HepG2 (cell line): Measurements from ENCODE around the gene ARHGAP45. TPM values are rescaled to one million over a fixed set of nuclear protein-coding genes. Genes with fewer than 3 reads are reported as not detected.

ENCODE experiments used
- ADNP ChIP-seq: sonication (generic); formaldehyde crosslinking; IDR thresholded peaks from 2 replicates; pipeline ENCODE4 v1.4.0; 2020; ENCODE audit warnings: missing genetic modification reagents
- ARNT2 ChIP-seq: sonication (generic); formaldehyde crosslinking; IDR thresholded peaks from 2 replicates; pipeline ENCODE4 v1.8.0; 2022; ENCODE audit warnings: mild to moderate bottlenecking, low read depth, missing genetic modification reagents, moderate library complexity
- DNMT1 ChIP-seq: sonication (generic); formaldehyde crosslinking; IDR thresholded peaks from 2 replicates; pipeline ENCODE4 v1.5.1; 2020; ENCODE audit warnings: mild to moderate bottlenecking, missing genetic modification reagents
- ELF3 ChIP-seq: IDR thresholded peaks from 2 replicates; pipeline ENCODE4 v1.6.1; 2016; ENCODE audit warnings: missing genetic modification reagents, missing compliant biosample characterization
- ETV5 ChIP-seq: IDR thresholded peaks from 2 replicates; pipeline ENCODE4 v1.6.1; 2018; ENCODE audit warnings: missing biosample characterization, missing genetic modification reagents, inconsistent platforms, borderline replicate concordance
- HIVEP1 ChIP-seq: sonication (generic); formaldehyde crosslinking; IDR thresholded peaks from 2 replicates; pipeline ENCODE4 v1.4.0; 2020; ENCODE audit warnings: mild to moderate bottlenecking, missing genetic modification reagents
- HNF4G ChIP-seq, 2 experiments: sonication (generic) in 1 of 2; formaldehyde crosslinking in 1 of 2; IDR thresholded peaks; 2 replicates each; pipeline versions ENCODE4 v1.4.0 to v1.6.1; 2011 to 2020; ENCODE audit warnings: borderline replicate concordance in 2 of 2, low read depth in 2 of 2, mild to moderate bottlenecking in 2 of 2, low read length in 1 of 2, missing genetic modification reagents in 1 of 2, moderate library complexity in 1 of 2
- IRX3 ChIP-seq: sonication (generic); formaldehyde crosslinking; IDR thresholded peaks from 2 replicates; pipeline ENCODE4 v1.8.1; 2023; ENCODE audit warnings: mild to moderate bottlenecking, low read depth, missing genetic modification reagents, borderline replicate concordance
- MAFG ChIP-seq: sonication (generic); formaldehyde crosslinking; IDR thresholded peaks from 2 replicates; pipeline ENCODE4 v1.5.1; 2020; ENCODE audit warnings: mild to moderate bottlenecking, missing genetic modification reagents
- MAZ ChIP-seq, 2 experiments: sonication (generic) in 1 of 2; formaldehyde crosslinking in 1 of 2; IDR thresholded peaks; 2 replicates each; pipeline versions ENCODE4 v1.5.0 to v1.6.1; 2012 to 2020; ENCODE audit warnings: low read depth in 2 of 2, mild to moderate bottlenecking in 2 of 2, borderline replicate concordance in 1 of 2, improper control_type of control experiment in 1 of 2, low read length in 1 of 2, missing genetic modification reagents in 1 of 2, moderate library complexity in 1 of 2
- MXD3 ChIP-seq: IDR thresholded peaks from 2 replicates; pipeline ENCODE4 v1.6.1; 2016; ENCODE audit warnings: mild to moderate bottlenecking, missing biosample characterization, missing genetic modification reagents
- MYC ChIP-seq: sonication (generic); formaldehyde crosslinking; IDR thresholded peaks from 2 replicates; pipeline ENCODE4 v1.9.0; 2021; ENCODE audit warnings: missing genetic modification reagents, borderline replicate concordance
- NONO ChIP-seq, 2 experiments: fragments of 450-650 bp in 1 of 2; sonication (generic) in 1 of 2; formaldehyde crosslinking in 1 of 2; IDR thresholded peaks in 1 of 2; conservative IDR thresholded peaks in 1 of 2; 2 replicates each; pipeline versions ENCODE4 v1.6.1 to v1.8.0; 2017 to 2022; ENCODE audit warnings: mild to moderate bottlenecking in 1 of 2, missing genetic modification reagents in 1 of 2, moderate library complexity in 1 of 2
- RAD21 ChIP-seq: fragments of 450-650 bp; formaldehyde crosslinking; IDR thresholded peaks from 2 replicates; pipeline ENCODE4 v1.5.0; 2020; ENCODE audit warnings: mild to moderate bottlenecking
- XBP1 ChIP-seq: sonication (generic); formaldehyde crosslinking; IDR thresholded peaks from 2 replicates; pipeline ENCODE4 v1.5.0; 2020; ENCODE audit warnings: missing genetic modification reagents
- ZNF138 ChIP-seq: sonication (generic); formaldehyde crosslinking; IDR thresholded peaks from 2 replicates; pipeline ENCODE4 v1.5.0; 2020; ENCODE audit warnings: mild to moderate bottlenecking, low read depth, missing genetic modification reagents
- ZNF253 ChIP-seq: sonication (generic); formaldehyde crosslinking; IDR thresholded peaks from 2 replicates; pipeline ENCODE4 v1.8.0; 2022; ENCODE audit warnings: mild to moderate bottlenecking, missing genetic modification reagents, borderline replicate concordance
- ZNF3 ChIP-seq: IDR thresholded peaks from 2 replicates; pipeline ENCODE4 v1.7.0; 2017; ENCODE audit warnings: inconsistent platforms
- ZNF451 ChIP-seq: sonication (generic); formaldehyde crosslinking; IDR thresholded peaks from 2 replicates; pipeline ENCODE4 v1.5.0; 2020; ENCODE audit warnings: mild to moderate bottlenecking, missing genetic modification reagents
- ZNF558 ChIP-seq: sonication (generic); formaldehyde crosslinking; IDR thresholded peaks from 2 replicates; pipeline ENCODE4 v1.9.0; 2022; ENCODE audit warnings: mild to moderate bottlenecking, missing genetic modification reagents, borderline replicate concordance
- ZNF629 ChIP-seq: sonication (generic); formaldehyde crosslinking; conservative IDR thresholded peaks from 2 replicates; pipeline ENCODE4 v1.5.0; 2020; ENCODE audit warnings: missing genetic modification reagents
- ZNF687 ChIP-seq: sonication (generic); formaldehyde crosslinking; IDR thresholded peaks from 2 replicates; pipeline ENCODE4 v1.5.1; 2020; ENCODE audit warnings: mild to moderate bottlenecking, missing genetic modification reagents, moderate library complexity
- polyA plus RNA-seq, 8 experiments: library from polyadenylated mRNA; depleted of rRNA in 3 of 8; stranded (reverse) in 7 of 8; unstranded in 1 of 8; fragments of >200 nt; fragmentation: Illumina TruSeq in 4 of 8; extraction: Trizol in 4 of 8; gene quantifications; 2 replicates each; pipeline versions ENCODE4 v1.2.1 to v1.2.3, GENCODE V29; 2011 to 2016; ENCODE audit warnings: low read depth in 4 of 8, missing spikeins in 1 of 8, mixed read lengths in 1 of 8; ENCODE audit not compliant: insufficient read depth in 1 of 8
- total RNA-seq, 5 experiments: library from RNA; depleted of rRNA; stranded (reverse); fragments of >200 nt; fragmentation: Illumina TruSeq; extraction: Trizol; gene quantifications; 2 replicates each; pipeline ENCODE4 v1.2.3, GENCODE V29; 2016; ENCODE audit warnings: low read depth in 1 of 5
- TF ChIP-seq, protein P1 (sequence below): sonication (generic); formaldehyde crosslinking; IDR thresholded peaks from 2 replicates; pipeline ENCODE4 v1.4.0; 2020; ENCODE audit warnings: mild to moderate bottlenecking, missing genetic modification reagents

Gene ARHGAP45
- total and polyA plus RNA-seq, 2 of the 13 experiments (the other 11 are each of a cell fraction or from before 2014, with no cell fraction given), result 0.84 to 32.0 TPM

GRCh38 chr19:1025960-1026782 is 40.8 kb upstream of the ARHGAP45 start, which contains the start of gene CNN2 (continued):
- TF ChIP-seq ZNF138 (CRISPR knock-in tag), result no peak
- TF ChIP-seq HIVEP1 (CRISPR knock-in tag), result no peak
- TF ChIP-seq MXD3 (CRISPR knock-in tag), result peak; percentile 51
- no peak for TF ChIP-seq MAFG (CRISPR knock-in tag)
- peak; percentile 21; the same call in 1 of the 2 replicates for TF ChIP-seq ETV5 (CRISPR knock-in tag)
- TF ChIP-seq, protein P1, sequence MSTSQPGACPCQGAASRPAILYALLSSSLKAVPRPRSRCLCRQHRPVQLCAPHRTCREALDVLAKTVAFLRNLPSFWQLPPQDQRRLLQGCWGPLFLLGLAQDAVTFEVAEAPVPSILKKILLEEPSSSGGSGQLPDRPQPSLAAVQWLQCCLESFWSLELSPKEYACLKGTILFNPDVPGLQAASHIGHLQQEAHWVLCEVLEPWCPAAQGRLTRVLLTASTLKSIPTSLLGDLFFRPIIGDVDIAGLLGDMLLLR (CRISPR knock-in tag), result peak; percentile 61
- no peak for TF ChIP-seq ZNF3 (CRISPR knock-in tag)
- TF ChIP-seq MYC (CRISPR knock-in tag), result peak; percentile 56; the same call in 1 of the 2 replicates
- TF ChIP-seq ELF3, result no peak
- TF ChIP-seq ZNF629 (CRISPR knock-in tag), result no peak
- TF ChIP-seq ZNF687, result peak; percentile 77
- peak; percentile 49; the same call in 1 of the 2 replicates for TF ChIP-seq RAD21 (CRISPR knock-in tag)
- no peak for TF ChIP-seq ZNF451
- TF ChIP-seq ZNF558 (CRISPR knock-in tag), result no peak
- peak; percentile 72 for TF ChIP-seq ARNT2 (CRISPR knock-in tag)
- TF ChIP-seq HNF4G (IDR thresholded peaks at IDR 0.05; ENCODE audit: borderline replicate concordance, low read depth, low read length), result no peak
- no peak for TF ChIP-seq HNF4G (CRISPR knock-in tag; IDR thresholded peaks at IDR 0.05; ENCODE audit: borderline replicate concordance, low read depth)
- no peak for TF ChIP-seq DNMT1 (CRISPR knock-in tag)
- TF ChIP-seq ADNP, result no peak
- no peak for TF ChIP-seq IRX3 (CRISPR knock-in tag)
- TF ChIP-seq ZNF253 (CRISPR knock-in tag), result no peak
- TF ChIP-seq NONO (IDR thresholded peaks at IDR 0.05), result no peak
- TF ChIP-seq NONO (CRISPR knock-in tag; conservative IDR thresholded peaks at IDR 0.05), result peak; percentile 59; the same call in 1 of the 2 replicates
- no peak for TF ChIP-seq MAZ (IDR thresholded peaks at IDR 0.05; ENCODE audit: borderline replicate concordance, low read depth, low read length)
- TF ChIP-seq MAZ (CRISPR knock-in tag; IDR thresholded peaks at IDR 0.05; ENCODE audit: low read depth), result peak; percentile 81
- TF ChIP-seq XBP1 (CRISPR knock-in tag), result no peak
